ENCODE measurements around the gene LLCFC1. TPM values are rescaled to one million over a fixed set of nuclear protein-coding genes. Genes with fewer than 3 reads are reported as not detected.

The LLCFC1 gene
- total and polyA plus RNA-seq, 2 experiments from 2014 or later: not detected

DNA sequence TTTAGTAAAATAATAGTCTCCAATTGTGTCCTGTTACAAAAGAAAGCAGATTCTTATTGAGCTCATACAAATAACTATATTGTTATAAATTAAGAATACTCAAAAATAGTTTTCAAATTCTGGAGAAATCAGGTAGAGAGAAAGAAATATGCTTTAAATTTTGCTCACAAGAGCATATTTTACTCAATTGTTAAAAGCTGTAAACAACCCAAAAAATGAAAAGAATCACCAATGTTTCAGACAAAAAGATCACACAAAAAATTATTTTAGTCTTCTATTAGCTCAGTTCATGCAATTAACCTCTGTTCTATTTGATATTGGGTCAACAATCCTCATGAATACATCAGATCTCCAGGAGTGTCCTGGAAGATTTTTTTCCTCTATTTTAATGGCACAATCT, 35.2 kb upstream of the LLCFC1 start (continued):
- TF ChIP-seq EZH2phosphoT487 (IDR thresholded peaks at IDR 0.05; ENCODE audit: unreplicated experiment): no peak
- TF ChIP-seq, protein P1, sequence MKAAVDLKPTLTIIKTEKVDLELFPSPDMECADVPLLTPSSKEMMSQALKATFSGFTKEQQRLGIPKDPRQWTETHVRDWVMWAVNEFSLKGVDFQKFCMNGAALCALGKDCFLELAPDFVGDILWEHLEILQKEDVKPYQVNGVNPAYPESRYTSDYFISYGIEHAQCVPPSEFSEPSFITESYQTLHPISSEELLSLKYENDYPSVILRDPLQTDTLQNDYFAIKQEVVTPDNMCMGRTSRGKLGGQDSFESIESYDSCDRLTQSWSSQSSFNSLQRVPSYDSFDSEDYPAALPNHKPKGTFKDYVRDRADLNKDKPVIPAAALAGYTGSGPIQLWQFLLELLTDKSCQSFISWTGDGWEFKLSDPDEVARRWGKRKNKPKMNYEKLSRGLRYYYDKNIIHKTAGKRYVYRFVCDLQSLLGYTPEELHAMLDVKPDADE (IDR thresholded peaks at IDR 0.05): no peak
- TF ChIP-seq CREB1 (CRISPR knock-in tag; IDR thresholded peaks at IDR 0.05; ENCODE audit: low read depth): no peak
- no peak for TF ChIP-seq NANOG (IDR thresholded peaks at IDR 0.05; ENCODE audit: borderline replicate concordance)
- no peak for TF ChIP-seq EZH2 (IDR thresholded peaks at IDR 0.05; ENCODE audit: low read depth, unreplicated experiment)

GRCh38 chr7:142905759-142906158, 33.5 kb upstream of the LLCFC1 start:
- Histone ChIP-seq H3F3A (replicated peaks; ENCODE audit: low read depth) (no peaks in the 10 kb centered on the region), H3K4me1 (ENCODE audit: insufficient read depth) (no peaks in the 10 kb centered on the region), H3K9me2 (ENCODE audit: insufficient read depth) (peaks cover 8% of the 10 kb centered on the region; the same call in 1 of the 2 replicates), H3K27ac (ENCODE audit: low read depth) (no peak overlapping the region), H3K79me2 (replicated peaks; ENCODE audit: insufficient read depth) (no peaks in the 10 kb centered on the region), H4K20me1 (replicated peaks; ENCODE audit: insufficient read depth) (no peaks in the 10 kb centered on the region), H2AFZ (no peak overlapping the region), H3K4me2 (no peak overlapping the region), H3K27me3 (ENCODE audit: insufficient read depth) (no peaks in the 10 kb centered on the region), H3K4me3 (no peak overlapping the region), H3K36me3 (ENCODE audit: insufficient read depth) (0 out of 2 replicates have a peak, but pooled peaks cover 15% of the 10 kb centered on the region)
- TF ChIP-seq, protein P2, sequence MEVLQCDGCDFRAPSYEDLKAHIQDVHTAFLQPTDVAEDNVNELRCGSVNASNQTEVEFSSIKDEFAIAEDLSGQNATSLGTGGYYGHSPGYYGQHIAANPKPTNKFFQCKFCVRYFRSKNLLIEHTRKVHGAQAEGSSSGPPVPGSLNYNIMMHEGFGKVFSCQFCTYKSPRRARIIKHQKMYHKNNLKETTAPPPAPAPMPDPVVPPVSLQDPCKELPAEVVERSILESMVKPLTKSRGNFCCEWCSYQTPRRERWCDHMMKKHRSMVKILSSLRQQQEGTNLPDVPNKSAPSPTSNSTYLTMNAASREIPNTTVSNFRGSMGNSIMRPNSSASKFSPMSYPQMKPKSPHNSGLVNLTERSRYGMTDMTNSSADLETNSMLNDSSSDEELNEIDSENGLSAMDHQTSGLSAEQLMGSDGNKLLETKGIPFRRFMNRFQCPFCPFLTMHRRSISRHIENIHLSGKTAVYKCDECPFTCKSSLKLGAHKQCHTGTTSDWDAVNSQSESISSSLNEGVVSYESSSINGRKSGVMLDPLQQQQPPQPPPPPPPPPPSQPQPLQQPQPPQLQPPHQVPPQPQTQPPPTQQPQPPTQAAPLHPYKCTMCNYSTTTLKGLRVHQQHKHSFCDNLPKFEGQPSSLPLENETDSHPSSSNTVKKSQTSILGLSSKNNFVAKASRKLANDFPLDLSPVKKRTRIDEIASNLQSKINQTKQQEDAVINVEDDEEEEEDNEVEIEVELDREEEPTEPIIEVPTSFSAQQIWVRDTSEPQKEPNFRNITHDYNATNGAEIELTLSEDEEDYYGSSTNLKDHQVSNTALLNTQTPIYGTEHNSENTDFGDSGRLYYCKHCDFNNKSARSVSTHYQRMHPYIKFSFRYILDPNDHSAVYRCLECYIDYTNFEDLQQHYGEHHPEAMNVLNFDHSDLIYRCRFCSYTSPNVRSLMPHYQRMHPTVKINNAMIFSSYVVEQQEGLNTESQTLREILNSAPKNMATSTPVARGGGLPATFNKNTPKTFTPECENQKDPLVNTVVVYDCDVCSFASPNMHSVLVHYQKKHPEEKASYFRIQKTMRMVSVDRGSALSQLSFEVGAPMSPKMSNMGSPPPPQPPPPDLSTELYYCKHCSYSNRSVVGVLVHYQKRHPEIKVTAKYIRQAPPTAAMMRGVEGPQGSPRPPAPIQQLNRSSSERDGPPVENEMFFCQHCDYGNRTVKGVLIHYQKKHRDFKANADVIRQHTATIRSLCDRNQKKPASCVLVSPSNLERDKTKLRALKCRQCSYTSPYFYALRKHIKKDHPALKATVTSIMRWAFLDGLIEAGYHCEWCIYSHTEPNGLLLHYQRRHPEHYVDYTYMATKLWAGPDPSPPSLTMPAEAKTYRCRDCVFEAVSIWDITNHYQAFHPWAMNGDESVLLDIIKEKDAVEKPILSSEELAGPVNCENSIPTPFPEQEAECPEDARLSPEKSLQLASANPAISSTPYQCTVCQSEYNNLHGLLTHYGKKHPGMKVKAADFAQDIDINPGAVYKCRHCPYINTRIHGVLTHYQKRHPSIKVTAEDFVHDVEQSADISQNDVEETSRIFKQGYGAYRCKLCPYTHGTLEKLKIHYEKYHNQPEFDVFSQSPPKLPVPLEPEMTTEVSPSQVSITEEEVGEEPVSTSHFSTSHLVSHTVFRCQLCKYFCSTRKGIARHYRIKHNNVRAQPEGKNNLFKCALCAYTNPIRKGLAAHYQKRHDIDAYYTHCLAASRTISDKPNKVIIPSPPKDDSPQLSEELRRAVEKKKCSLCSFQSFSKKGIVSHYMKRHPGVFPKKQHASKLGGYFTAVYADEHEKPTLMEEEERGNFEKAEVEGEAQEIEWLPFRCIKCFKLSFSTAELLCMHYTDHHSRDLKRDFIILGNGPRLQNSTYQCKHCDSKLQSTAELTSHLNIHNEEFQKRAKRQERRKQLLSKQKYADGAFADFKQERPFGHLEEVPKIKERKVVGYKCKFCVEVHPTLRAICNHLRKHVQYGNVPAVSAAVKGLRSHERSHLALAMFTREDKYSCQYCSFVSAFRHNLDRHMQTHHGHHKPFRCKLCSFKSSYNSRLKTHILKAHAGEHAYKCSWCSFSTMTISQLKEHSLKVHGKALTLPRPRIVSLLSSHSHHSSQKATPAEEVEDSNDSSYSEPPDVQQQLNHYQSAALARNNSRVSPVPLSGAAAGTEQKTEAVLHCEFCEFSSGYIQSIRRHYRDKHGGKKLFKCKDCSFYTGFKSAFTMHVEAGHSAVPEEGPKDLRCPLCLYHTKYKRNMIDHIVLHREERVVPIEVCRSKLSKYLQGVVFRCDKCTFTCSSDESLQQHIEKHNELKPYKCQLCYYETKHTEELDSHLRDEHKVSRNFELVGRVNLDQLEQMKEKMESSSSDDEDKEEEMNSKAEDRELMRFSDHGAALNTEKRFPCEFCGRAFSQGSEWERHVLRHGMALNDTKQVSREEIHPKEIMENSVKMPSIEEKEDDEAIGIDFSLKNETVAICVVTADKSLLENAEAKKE (CRISPR knock-in tag; IDR thresholded peaks at IDR 0.05): no peak
- no peak for TF ChIP-seq JUNB (IDR thresholded peaks at IDR 0.05; ENCODE audit: unreplicated experiment)
- TF ChIP-seq, protein P3, sequence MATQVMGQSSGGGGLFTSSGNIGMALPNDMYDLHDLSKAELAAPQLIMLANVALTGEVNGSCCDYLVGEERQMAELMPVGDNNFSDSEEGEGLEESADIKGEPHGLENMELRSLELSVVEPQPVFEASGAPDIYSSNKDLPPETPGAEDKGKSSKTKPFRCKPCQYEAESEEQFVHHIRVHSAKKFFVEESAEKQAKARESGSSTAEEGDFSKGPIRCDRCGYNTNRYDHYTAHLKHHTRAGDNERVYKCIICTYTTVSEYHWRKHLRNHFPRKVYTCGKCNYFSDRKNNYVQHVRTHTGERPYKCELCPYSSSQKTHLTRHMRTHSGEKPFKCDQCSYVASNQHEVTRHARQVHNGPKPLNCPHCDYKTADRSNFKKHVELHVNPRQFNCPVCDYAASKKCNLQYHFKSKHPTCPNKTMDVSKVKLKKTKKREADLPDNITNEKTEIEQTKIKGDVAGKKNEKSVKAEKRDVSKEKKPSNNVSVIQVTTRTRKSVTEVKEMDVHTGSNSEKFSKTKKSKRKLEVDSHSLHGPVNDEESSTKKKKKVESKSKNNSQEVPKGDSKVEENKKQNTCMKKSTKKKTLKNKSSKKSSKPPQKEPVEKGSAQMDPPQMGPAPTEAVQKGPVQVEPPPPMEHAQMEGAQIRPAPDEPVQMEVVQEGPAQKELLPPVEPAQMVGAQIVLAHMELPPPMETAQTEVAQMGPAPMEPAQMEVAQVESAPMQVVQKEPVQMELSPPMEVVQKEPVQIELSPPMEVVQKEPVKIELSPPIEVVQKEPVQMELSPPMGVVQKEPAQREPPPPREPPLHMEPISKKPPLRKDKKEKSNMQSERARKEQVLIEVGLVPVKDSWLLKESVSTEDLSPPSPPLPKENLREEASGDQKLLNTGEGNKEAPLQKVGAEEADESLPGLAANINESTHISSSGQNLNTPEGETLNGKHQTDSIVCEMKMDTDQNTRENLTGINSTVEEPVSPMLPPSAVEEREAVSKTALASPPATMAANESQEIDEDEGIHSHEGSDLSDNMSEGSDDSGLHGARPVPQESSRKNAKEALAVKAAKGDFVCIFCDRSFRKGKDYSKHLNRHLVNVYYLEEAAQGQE (IDR thresholded peaks at IDR 0.05; ENCODE audit: unreplicated experiment): no peak
- TF ChIP-seq, protein P4, sequence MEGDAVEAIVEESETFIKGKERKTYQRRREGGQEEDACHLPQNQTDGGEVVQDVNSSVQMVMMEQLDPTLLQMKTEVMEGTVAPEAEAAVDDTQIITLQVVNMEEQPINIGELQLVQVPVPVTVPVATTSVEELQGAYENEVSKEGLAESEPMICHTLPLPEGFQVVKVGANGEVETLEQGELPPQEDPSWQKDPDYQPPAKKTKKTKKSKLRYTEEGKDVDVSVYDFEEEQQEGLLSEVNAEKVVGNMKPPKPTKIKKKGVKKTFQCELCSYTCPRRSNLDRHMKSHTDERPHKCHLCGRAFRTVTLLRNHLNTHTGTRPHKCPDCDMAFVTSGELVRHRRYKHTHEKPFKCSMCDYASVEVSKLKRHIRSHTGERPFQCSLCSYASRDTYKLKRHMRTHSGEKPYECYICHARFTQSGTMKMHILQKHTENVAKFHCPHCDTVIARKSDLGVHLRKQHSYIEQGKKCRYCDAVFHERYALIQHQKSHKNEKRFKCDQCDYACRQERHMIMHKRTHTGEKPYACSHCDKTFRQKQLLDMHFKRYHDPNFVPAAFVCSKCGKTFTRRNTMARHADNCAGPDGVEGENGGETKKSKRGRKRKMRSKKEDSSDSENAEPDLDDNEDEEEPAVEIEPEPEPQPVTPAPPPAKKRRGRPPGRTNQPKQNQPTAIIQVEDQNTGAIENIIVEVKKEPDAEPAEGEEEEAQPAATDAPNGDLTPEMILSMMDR (conservative IDR thresholded peaks at IDR 0.05; ENCODE audit: low read depth in 2 of 2): no peak
- no peak for TF ChIP-seq ZNF114 (CRISPR knock-in tag; IDR thresholded peaks at IDR 0.05)
- TF ChIP-seq CREB1 (CRISPR knock-in tag; IDR thresholded peaks at IDR 0.05; ENCODE audit: low read depth): no peak
- no peak for TF ChIP-seq EZH2 (IDR thresholded peaks at IDR 0.05; ENCODE audit: low read depth, unreplicated experiment)
- TF ChIP-seq, protein P1 (IDR thresholded peaks at IDR 0.05): no peak
- TF ChIP-seq STAT1 (IDR thresholded peaks at IDR 0.05; ENCODE audit: unreplicated experiment): no peak
- Mint-ChIP-seq H3K36me3 (ENCODE audit: low read depth) (peaks cover 5% of the 10 kb centered on the region; the same call in 2 of the 3 replicates), H3K27me3 (ENCODE audit: insufficient read depth, low read depth, poor library complexity) (peaks cover 4% of the 10 kb centered on the region), H3K9me3 (peaks cover 35% of the 10 kb centered on the region), H3K4me3 (no peak overlapping the region), H3K27ac (no peak overlapping the region), H3K4me1 (0 out of 3 replicates have a peak, but pooled peaks cover 4% of the 10 kb centered on the region)
- ATAC-seq (no peak), DNase-seq (ENCODE audit: low spot score) (no peak)

Measured in GM23338 (cell line).